Measurements from ENCODE around the gene RPS23.

The RPS23 gene

DNA sequence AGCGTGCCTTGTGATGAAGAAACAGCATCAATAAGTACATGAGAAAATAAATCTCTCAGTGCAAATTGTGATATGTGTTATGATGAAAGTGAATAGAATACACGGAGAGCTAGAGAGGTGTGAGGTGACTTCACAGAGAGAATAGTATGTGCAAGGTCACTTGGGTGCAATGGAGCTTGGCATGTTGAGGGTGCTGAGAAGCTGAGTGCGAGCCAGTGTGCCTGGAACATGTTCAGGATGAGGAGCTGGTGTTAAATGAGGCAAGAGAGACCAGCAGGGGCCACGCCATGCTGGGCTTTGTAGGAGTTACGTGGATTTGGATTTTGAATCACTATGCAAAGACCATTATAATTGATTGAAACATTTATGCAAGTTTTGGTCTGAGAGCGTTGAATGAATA lies 12.8 kb upstream of the RPS23 start:
- no peak overlapping the region for H2AFZ ChIP-seq (ENCODE audit: low read depth, low read length, severe bottlenecking)
- no peaks in the 10 kb centered on the region for H4K20me1 ChIP-seq (ENCODE audit: low read depth, low read length)
- no peaks in the 10 kb centered on the region for H3K9me3 ChIP-seq (ENCODE audit: insufficient read depth, low read length)
- no peak overlapping the region for H3K9ac ChIP-seq (ENCODE audit: low read length)
- H3K36me3 ChIP-seq (ENCODE audit: low read length): no peaks in the 10 kb centered on the region
- TF ChIP-seq, protein P1, sequence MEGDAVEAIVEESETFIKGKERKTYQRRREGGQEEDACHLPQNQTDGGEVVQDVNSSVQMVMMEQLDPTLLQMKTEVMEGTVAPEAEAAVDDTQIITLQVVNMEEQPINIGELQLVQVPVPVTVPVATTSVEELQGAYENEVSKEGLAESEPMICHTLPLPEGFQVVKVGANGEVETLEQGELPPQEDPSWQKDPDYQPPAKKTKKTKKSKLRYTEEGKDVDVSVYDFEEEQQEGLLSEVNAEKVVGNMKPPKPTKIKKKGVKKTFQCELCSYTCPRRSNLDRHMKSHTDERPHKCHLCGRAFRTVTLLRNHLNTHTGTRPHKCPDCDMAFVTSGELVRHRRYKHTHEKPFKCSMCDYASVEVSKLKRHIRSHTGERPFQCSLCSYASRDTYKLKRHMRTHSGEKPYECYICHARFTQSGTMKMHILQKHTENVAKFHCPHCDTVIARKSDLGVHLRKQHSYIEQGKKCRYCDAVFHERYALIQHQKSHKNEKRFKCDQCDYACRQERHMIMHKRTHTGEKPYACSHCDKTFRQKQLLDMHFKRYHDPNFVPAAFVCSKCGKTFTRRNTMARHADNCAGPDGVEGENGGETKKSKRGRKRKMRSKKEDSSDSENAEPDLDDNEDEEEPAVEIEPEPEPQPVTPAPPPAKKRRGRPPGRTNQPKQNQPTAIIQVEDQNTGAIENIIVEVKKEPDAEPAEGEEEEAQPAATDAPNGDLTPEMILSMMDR (IDR thresholded peaks at IDR 0.05; ENCODE audit: insufficient read depth, low read length, poor library complexity, severe bottlenecking): no peak
- no peak for TF ChIP-seq EZH2phosphoT487 (conservative IDR thresholded peaks at IDR 0.05; ENCODE audit: low read length)
- H3K27me3 ChIP-seq (ENCODE audit: low read length): no peaks in the 10 kb centered on the region
- no peaks in the 10 kb centered on the region for H3F3A ChIP-seq (ENCODE audit: insufficient read depth)
- H3K4me2 ChIP-seq (ENCODE audit: low read depth, low read length, poor library complexity, severe bottlenecking): no peak overlapping the region
- H3K9me2 ChIP-seq (replicated peaks; ENCODE audit: insufficient read depth, low read length): no peaks in the 10 kb centered on the region
- no peaks in the 10 kb centered on the region for H3K79me2 ChIP-seq (ENCODE audit: insufficient read depth, low read length)
- H3K4me3 ChIP-seq (ENCODE audit: insufficient read depth, low read length, poor library complexity, severe bottlenecking): no peak overlapping the region
- H3K27ac ChIP-seq (ENCODE audit: low read depth, low read length): no peak overlapping the region

DNA sequence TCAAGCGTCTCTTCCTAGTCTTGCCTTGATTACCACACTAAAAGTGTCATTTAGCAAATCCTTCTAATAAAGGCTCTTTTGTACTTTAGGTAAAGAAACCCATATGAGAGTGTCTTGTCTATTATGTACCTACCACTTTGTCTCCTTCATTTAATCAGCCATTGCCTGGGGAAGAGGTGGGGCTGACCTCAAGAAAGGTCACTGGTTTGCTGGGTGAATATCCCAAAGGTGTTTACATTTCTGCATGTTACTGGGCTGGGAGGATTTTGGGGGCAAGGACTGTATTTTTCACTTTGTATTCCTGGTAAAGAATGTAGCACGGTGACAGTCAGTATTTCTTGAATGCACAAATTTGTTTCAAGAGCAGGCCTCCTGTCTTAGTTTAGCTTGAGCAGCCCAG lies 11.9 kb upstream of the RPS23 start:
- H3K36me3 ChIP-seq (ENCODE audit: low read length): no peaks in the 10 kb centered on the region
- no peaks in the 10 kb centered on the region for H4K20me1 ChIP-seq (ENCODE audit: low read depth, low read length)
- H2AFZ ChIP-seq (ENCODE audit: low read depth, low read length, severe bottlenecking): no peak overlapping the region
- TF ChIP-seq EZH2phosphoT487 (conservative IDR thresholded peaks at IDR 0.05; ENCODE audit: low read length): no peak
- TF ChIP-seq, protein P1 (IDR thresholded peaks at IDR 0.05; ENCODE audit: insufficient read depth, low read length, poor library complexity, severe bottlenecking): no peak
- H3K27me3 ChIP-seq (ENCODE audit: low read length): no peaks in the 10 kb centered on the region
- no peaks in the 10 kb centered on the region for H3K79me2 ChIP-seq (ENCODE audit: insufficient read depth, low read length)
- H3K27ac ChIP-seq (ENCODE audit: low read depth, low read length): no peak overlapping the region
- H3K4me2 ChIP-seq (ENCODE audit: low read depth, low read length, poor library complexity, severe bottlenecking): no peak overlapping the region
- no peaks in the 10 kb centered on the region for H3K9me3 ChIP-seq (ENCODE audit: insufficient read depth, low read length)
- H3K4me3 ChIP-seq (ENCODE audit: insufficient read depth, low read length, poor library complexity, severe bottlenecking): no peak overlapping the region
- H3K9me2 ChIP-seq (replicated peaks; ENCODE audit: insufficient read depth, low read length): no peaks in the 10 kb centered on the region
- H3K9ac ChIP-seq (ENCODE audit: low read length): no peak overlapping the region
- H3F3A ChIP-seq (ENCODE audit: insufficient read depth): no peaks in the 10 kb centered on the region

DNA sequence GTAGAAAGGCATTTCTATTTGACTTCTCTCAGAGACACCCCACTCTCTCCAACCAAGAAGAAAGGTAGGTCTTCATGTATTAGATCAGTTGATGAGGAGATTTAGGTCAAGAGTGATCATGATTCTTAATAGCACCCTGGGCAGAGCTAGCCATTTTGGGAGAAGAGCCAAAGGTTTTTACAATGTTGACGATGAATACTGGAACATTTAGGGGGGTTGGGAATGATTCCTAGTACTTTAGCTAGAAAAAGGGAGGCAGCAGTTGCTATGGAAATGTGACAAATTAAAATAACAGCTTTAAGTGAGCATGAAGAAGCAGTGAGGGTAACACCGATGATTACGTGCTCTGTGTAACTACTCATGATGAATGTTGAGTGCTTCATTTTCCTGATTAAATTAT lies 9.5 kb upstream of the RPS23 start:
- H3K27me3 ChIP-seq (ENCODE audit: low read length): no peaks in the 10 kb centered on the region
- H3K9me2 ChIP-seq (replicated peaks; ENCODE audit: insufficient read depth, low read length): no peaks in the 10 kb centered on the region
- TF ChIP-seq, protein P1 (IDR thresholded peaks at IDR 0.05; ENCODE audit: insufficient read depth, low read length, poor library complexity, severe bottlenecking): no peak
- no peak for TF ChIP-seq EZH2phosphoT487 (conservative IDR thresholded peaks at IDR 0.05; ENCODE audit: low read length)

More for the DNA sequence above, 9.5 kb upstream of the RPS23 start:
- no peaks in the 10 kb centered on the region for H3K36me3 ChIP-seq (ENCODE audit: low read length)
- no peaks in the 10 kb centered on the region for H3K9me3 ChIP-seq (ENCODE audit: insufficient read depth, low read length)
- no peak overlapping the region for H3K9ac ChIP-seq (ENCODE audit: low read length)
- H3K4me2 ChIP-seq (ENCODE audit: low read depth, low read length, poor library complexity, severe bottlenecking): no peak overlapping the region
- no peak overlapping the region for H3K27ac ChIP-seq (ENCODE audit: low read depth, low read length)
- no peaks in the 10 kb centered on the region for H4K20me1 ChIP-seq (ENCODE audit: low read depth, low read length)
- no peak overlapping the region for H2AFZ ChIP-seq (ENCODE audit: low read depth, low read length, severe bottlenecking)
- H3K79me2 ChIP-seq (ENCODE audit: insufficient read depth, low read length): no peaks in the 10 kb centered on the region
- no peak overlapping the region for H3K4me3 ChIP-seq (ENCODE audit: insufficient read depth, low read length, poor library complexity, severe bottlenecking)
- H3F3A ChIP-seq (ENCODE audit: insufficient read depth): no peaks in the 10 kb centered on the region

All from SU-DHL-6 (cell line).